GM12891 (cell line): ENCODE data around the gene KRTAP10-7.

Experiments used
- POLR2A ChIP-seq: IDR thresholded peaks from 2 replicates; pipeline ENCODE4 v1.6.1; 2011; ENCODE audit warnings: low read depth, low read length, control low read depth
- POLR2AphosphoS5 ChIP-seq: IDR thresholded peaks from 2 replicates; pipeline ENCODE4 v1.6.1; 2011; ENCODE audit warnings: low read depth, low read length, control low read depth
- SPI1 ChIP-seq: IDR thresholded peaks from 2 replicates; pipeline ENCODE4 v1.6.1; 2011; ENCODE audit warnings: low read depth, low read length, control low read depth

DNA sequence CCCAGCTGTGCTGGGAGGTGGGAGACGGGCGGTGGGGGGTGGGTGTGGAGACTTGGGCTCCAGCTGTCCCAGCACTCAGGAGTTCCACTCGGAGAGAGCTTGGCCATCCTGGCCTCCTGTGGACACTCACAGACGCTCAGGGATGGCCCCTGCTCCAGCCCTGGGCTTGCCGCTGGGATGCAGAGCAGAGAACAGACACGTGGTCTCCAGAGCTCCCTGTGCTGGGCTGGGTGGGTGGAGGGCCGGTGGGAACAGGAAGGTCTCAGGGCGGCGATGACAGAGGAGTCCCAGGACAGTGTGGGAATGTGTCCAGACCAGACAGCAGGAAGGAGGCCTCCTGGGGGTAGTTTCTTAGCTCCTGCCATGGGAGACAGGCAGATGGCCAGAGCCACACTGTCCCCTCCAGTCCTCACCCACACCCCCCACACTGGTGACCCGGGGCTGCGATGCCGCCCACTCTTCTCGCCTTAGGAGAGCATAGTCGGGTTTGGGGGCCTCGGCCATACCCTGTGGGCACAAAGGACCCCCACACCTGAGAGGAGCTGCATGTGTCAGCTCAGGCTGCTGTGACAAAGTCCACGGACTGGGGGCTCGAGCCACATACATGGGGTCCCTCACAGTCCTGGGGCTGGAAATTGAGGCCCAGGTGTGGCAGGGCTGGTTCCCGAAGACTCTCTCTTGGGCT is 28.5 kb downstream of the KRTAP10-7 start:
- no peak for TF ChIP-seq POLR2AphosphoS5
- no peak for TF ChIP-seq POLR2A
- TF ChIP-seq SPI1 = no peak
